B cell (primary cell): ENCODE data around the gene LAMB1. TPM values are rescaled to one million over a fixed set of nuclear protein-coding genes. Genes with fewer than 3 reads are reported as not detected.

Experiments
- ATAC-seq: fragments of 200-7000 bp; cut with Tn5 transposase; one replicate; pipeline ENCODE4 v1.10.0; 2021; ENCODE audit warnings: low read depth, mild to moderate bottlenecking, moderate number of reproducible peaks, moderate library complexity
- CTCF ChIA-PET: fragments of 350-600 bp; sonication (Branson Sonifier 250); formaldehyde crosslinking; loops from one replicate; lab custom pipeline; 2021; ENCODE audit warnings: antibody characterized with exemption, inconsistent platforms; lab: Charles Lee
- POLR2A ChIA-PET: fragments of 350-600 bp; sonication (Branson Sonifier 250); formaldehyde crosslinking; loops from one replicate; lab custom pipeline; 2021; ENCODE audit warnings: antibody characterized with exemption; lab: Charles Lee
- DNase-seq: peaks from one replicate; pipeline ENCODE4 v3.0.0; 2013
- H2AFZ ChIP-seq: 2 replicates; pipeline ENCODE4 v1.6.1; 2012; ENCODE audit warnings: mild to moderate bottlenecking, low read depth, low read length; ENCODE audit not compliant: insufficient read depth, poor library complexity, severe bottlenecking
- H3K27ac ChIP-seq, 2 donors: 1 replicate in 1 of 2; 2 replicates in 1 of 2; pipeline ENCODE4 v1.5.1; 2012 to 2013; ENCODE audit warnings: low read length in 2 of 2, mild to moderate bottlenecking in 2 of 2, moderate library complexity in 1 of 2
- H3K27me3 ChIP-seq, 4 experiments: fragments of 200-600 bp in 1 of 4; sonication (generic) in 1 of 4; replicated peaks in 1 of 4; 1 replicate in 2 of 4; 2 replicates in 2 of 4; pipeline versions ENCODE4 v1.6.1 to v1.7.0; 2013 to 2016; ENCODE audit warnings: low read length in 3 of 4, mild to moderate bottlenecking in 2 of 4, mixed read lengths in 1 of 4, moderate library complexity in 1 of 4; ENCODE audit not compliant: insufficient read depth in 4 of 4, control insufficient read depth in 3 of 4; ENCODE audit errors: control extremely low read depth in 1 of 4
- H3K36me3 ChIP-seq, 2 experiments: replicated peaks in 1 of 2; 1 replicate in 1 of 2; 2 replicates in 1 of 2; pipeline versions ENCODE4 v1.6.1 to v1.7.1; 2013; ENCODE audit warnings: low read length in 1 of 2; ENCODE audit not compliant: insufficient read depth in 2 of 2, control insufficient read depth in 1 of 2; ENCODE audit errors: control extremely low read depth in 1 of 2, extremely low read depth in 1 of 2
- H3K4me1 ChIP-seq, 2 donors: fragments of 200-600 bp in 1 of 2; sonication (generic) in 1 of 2; 1 replicate in 1 of 2; 2 replicates in 1 of 2; pipeline versions ENCODE4 v1.5.1 to v1.6.1; 2013 to 2017; ENCODE audit warnings: low read length in 2 of 2; ENCODE audit not compliant: control insufficient read depth in 2 of 2, insufficient read depth in 2 of 2
- H3K4me2 ChIP-seq: replicated peaks from 2 replicates; pipeline ENCODE3; 2012; ENCODE audit warnings: mild to moderate bottlenecking, low read depth, low read length; ENCODE audit not compliant: poor library complexity, severe bottlenecking
- H3K4me3 ChIP-seq, 5 experiments: fragments of 200-600 bp in 1 of 5; sonication (generic) in 1 of 5; 1 replicate in 3 of 5; 2 replicates in 2 of 5; pipeline versions ENCODE4 v1.5.1 to v1.7.0; 2011 to 2016; ENCODE audit warnings: low read length in 4 of 5, mild to moderate bottlenecking in 4 of 5, low read depth in 2 of 5, control low read depth in 1 of 5, moderate library complexity in 1 of 5; ENCODE audit not compliant: insufficient read depth in 1 of 5; ENCODE audit errors: control extremely low read depth in 1 of 5, extremely low read depth in 1 of 5
- H3K79me2 ChIP-seq: fragments of 200-600 bp; sonication (generic); one replicate; pipeline ENCODE4 v1.6.0; 2016; ENCODE audit warnings: low read length; ENCODE audit not compliant: control insufficient read depth, insufficient read depth
- H3K9ac ChIP-seq: fragments of 200-600 bp; sonication (generic); 2 replicates; pipeline ENCODE4 v1.6.1; 2017; ENCODE audit warnings: mild to moderate bottlenecking, low read length, moderate library complexity
- H3K9me3 ChIP-seq, 3 donors: one replicate each; pipeline versions ENCODE4 v1.6.1 to v1.7.1; 2013; ENCODE audit warnings: low read length in 2 of 3; ENCODE audit not compliant: control insufficient read depth in 2 of 3, insufficient read depth in 1 of 3; ENCODE audit errors: control extremely low read depth in 1 of 3
- H4K20me1 ChIP-seq: 2 replicates; pipeline ENCODE4 v1.6.0; 2012; ENCODE audit warnings: mild to moderate bottlenecking, low read length; ENCODE audit not compliant: insufficient read depth, control insufficient read depth, poor library complexity, severe bottlenecking
- H3K27ac Mint-ChIP-seq: one replicate; pipeline ENCODE4 v1.8.0; 2021; ENCODE audit warnings: mixed read lengths
- H3K27me3 Mint-ChIP-seq: one replicate; pipeline ENCODE4 v1.8.0; 2021; ENCODE audit warnings: mixed read lengths
- H3K4me1 Mint-ChIP-seq: one replicate; pipeline ENCODE4 v1.8.0; 2021; ENCODE audit warnings: mixed read lengths
- H3K4me3 Mint-ChIP-seq: one replicate; pipeline ENCODE4 v1.8.0; 2021; ENCODE audit warnings: mixed read lengths
- H3K9me3 Mint-ChIP-seq: one replicate; pipeline ENCODE4 v1.8.0; 2022; ENCODE audit warnings: mixed read lengths; ENCODE audit not compliant: insufficient read depth
- CTCF ChIP-seq: fragments of 200-600 bp; IDR thresholded peaks from one replicate; pipeline ENCODE4 v1.8.0; 2022; ENCODE audit warnings: antibody characterized with exemption, mild to moderate bottlenecking
- EZH2 ChIP-seq: IDR thresholded peaks from 2 replicates; pipeline ENCODE4 v1.6.1; 2012; ENCODE audit warnings: borderline replicate concordance, low read depth, mild to moderate bottlenecking, moderate library complexity, low read length; ENCODE audit not compliant: insufficient read depth, poor library complexity, severe bottlenecking
- WGBS: methylation state at CpG from one replicate; pipeline ENCODE4 v1.1.5; 2013; ENCODE audit warnings: missing lambda C conversion rate; ENCODE audit not compliant: insufficient coverage; 5-methylcytosine and 5-hydroxymethylcytosine counted together
- intact Hi-C: fragments of 100-400 bp; cut with micrococcal nuclease; formaldehyde crosslinking; loops from one replicate; pipeline ENCODE4 v1.10.0; 2022
- polyA plus RNA-seq: library from polyadenylated mRNA; depleted of rRNA; stranded (reverse); fragments of >200 nt; gene quantifications from 2 replicates; pipeline ENCODE4 v1.2.3, GENCODE V29; 2012
- total RNA-seq, 2 donors: library from RNA; stranded (reverse); fragments of 120-200 nt in 1 of 2; gene quantifications; 1 replicate in 1 of 2; 2 replicates in 1 of 2; pipeline versions ENCODE4 v1.2.3 to v1.2.4, GENCODE V29; 2013 to 2022

LAMB1 gene
- total and polyA plus RNA-seq, 2 donors (not counting 1 experiment from before 2014, with no cell fraction given), result not detected

DNA sequence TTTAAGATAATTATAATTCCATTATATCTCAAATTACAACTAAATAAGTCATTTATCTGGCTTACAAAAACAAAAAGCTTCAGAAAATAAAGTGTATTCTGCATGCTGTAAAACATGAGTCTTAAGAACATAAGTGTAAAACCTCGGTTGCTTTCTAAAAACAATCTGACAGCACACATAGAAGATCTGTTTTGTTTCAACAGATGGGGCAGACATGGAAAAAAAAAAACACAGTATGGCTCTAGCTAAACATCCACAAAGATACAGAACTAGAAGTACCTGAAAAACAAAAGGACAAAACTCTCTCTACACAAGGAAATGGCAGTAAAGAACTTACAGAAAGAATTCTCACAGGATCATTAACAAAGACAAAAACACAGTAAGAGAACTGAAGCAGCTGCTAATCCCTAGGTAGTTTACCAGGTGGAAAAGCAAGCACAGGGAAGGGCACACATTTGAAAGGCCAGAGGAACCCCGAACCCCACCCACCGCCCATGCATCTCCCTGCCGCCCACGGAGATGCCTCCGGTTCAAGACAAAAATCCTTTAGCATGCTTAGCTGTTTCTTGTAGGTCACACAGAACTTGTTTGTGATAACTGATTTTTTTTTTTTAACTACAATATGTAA is 69.5 kb downstream of the LAMB1 start:
- H3K9ac ChIP-seq, result no peak overlapping the region
- no peak overlapping the region for H3K27ac ChIP-seq
- WGBS, result no CpG with 5 or more reads among the region's 6 CpGs
- ATAC-seq, result no peak
- Mint-ChIP-seq H3K4me1 (no peaks in the 10 kb centered on the region), H3K27me3 (no peaks in the 10 kb centered on the region), H3K27ac (no peak overlapping the region), H3K9me3 (no peaks in the 10 kb centered on the region), H3K4me3 (no peak overlapping the region)
- DNase-seq, result no peak
- ChIA-PET POLR2A (no interaction called here), CTCF (no interaction called here)
- TF ChIP-seq CTCF (no peak), EZH2 (no peak)
- H2AFZ ChIP-seq, result no peak overlapping the region
- no peaks in the 10 kb centered on the region for H3K4me1 ChIP-seq
- H3K9me3 ChIP-seq, result no peaks in the 10 kb centered on the region
- H3K36me3 ChIP-seq, result peaks cover 0 to 3% of the 10 kb centered on the region in 2 experiments
- intact Hi-C loops, result no loop called here
- H3K79me2 ChIP-seq, result no peaks in the 10 kb centered on the region
- no peaks in the 10 kb centered on the region for H3K27me3 ChIP-seq
- no peak overlapping the region for H3K4me3 ChIP-seq
- H4K20me1 ChIP-seq, result no peaks in the 10 kb centered on the region
- H3K4me2 ChIP-seq, result no peak overlapping the region

DNA sequence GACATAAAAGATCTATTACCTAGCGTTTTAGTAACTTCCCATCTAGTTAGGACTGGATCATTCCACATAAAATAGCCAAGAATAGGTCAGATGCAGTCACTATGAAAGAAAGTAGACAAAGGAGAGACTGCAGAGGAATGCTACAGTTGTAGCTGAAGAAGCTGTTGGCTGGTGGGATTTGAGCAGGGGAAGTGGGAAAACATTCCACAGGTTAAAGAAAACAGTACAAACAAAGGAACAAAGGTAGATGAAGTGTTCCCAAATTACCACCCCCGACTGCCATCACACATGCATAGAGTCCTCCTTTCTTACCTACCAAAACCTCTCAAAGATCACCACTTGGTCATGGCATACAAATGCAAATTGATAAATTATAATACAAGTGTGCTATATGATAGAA is 70.2 kb downstream of the LAMB1 start:
- no peaks in the 10 kb centered on the region for H3K9me3 Mint-ChIP-seq
- H3K9ac ChIP-seq, result no peak overlapping the region
- intact Hi-C loops, result no loop called here
- TF ChIP-seq EZH2, result no peak
- no peak for TF ChIP-seq CTCF
- H3K27ac Mint-ChIP-seq, result no peak overlapping the region
- H3K4me1 Mint-ChIP-seq, result no peaks in the 10 kb centered on the region
- ATAC-seq (no peak), DNase-seq (no peak)
- peaks cover 0 to 3% of the 10 kb centered on the region in 2 experiments for H3K36me3 ChIP-seq
- ChIA-PET CTCF (no interaction called here), POLR2A (no interaction called here)
- no peak overlapping the region for H2AFZ ChIP-seq
- H3K4me2 ChIP-seq, result no peak overlapping the region
- no peaks in the 10 kb centered on the region for H3K4me1 ChIP-seq
- no peaks in the 10 kb centered on the region for H3K27me3 Mint-ChIP-seq
- no peak overlapping the region for H3K4me3 ChIP-seq
- H3K79me2 ChIP-seq, result no peaks in the 10 kb centered on the region
- no peaks in the 10 kb centered on the region for H4K20me1 ChIP-seq
- H3K9me3 ChIP-seq, result no peaks in the 10 kb centered on the region
- no peak overlapping the region for H3K4me3 Mint-ChIP-seq
- no peaks in the 10 kb centered on the region for H3K27me3 ChIP-seq
- WGBS, result no CpG with 5 or more reads among the region's 2 CpGs
- H3K27ac ChIP-seq, result no peak overlapping the region
